NCI-H2227 (cell line): ENCODE data around the gene ZNF709.
A peak's percentile ranks its signal among the peaks of the same experiment; 100 is the strongest.
"Not testable (repeated sequence)": the region's sequence is repeated elsewhere in the genome, so short reads cannot be mapped to it uniquely, and the experiment has no call there.

ENCODE experiments used
- DNase-seq: peaks from one replicate; lab custom pipeline; 2025; ENCODE audit not compliant: unreplicated experiment; lab: John Stamatoyannopoulos, UW

Gene ZNF709

GRCh38 chr19:12484371-12485051, at the start of gene ZNF709:
TSS of gene ZNF709 (minus strand) at chr19:12484816. CDS start at chr19:12484657, 159 bp downstream.
- DNase-seq = peak; percentile 91

- peak; percentile 11 for DNase-seq
These were observed 42.6 kb upstream of the ZNF709 start for GRCh38 chr19:12527034-12527836.

- DNase-seq = no peak
These were observed 41.9 kb upstream of the ZNF709 start for GRCh38 chr19:12526542-12526941.

- no peak for DNase-seq
These were observed 37.4 kb upstream of the ZNF709 start for GRCh38 chr19:12521996-12522395.

- no peak for DNase-seq
These were observed 29.0 kb upstream of the ZNF709 start for GRCh38 chr19:12513531-12514061.

GRCh38 chr19:12497032-12497431, 12.4 kb upstream of the ZNF709 start:
- no peak for DNase-seq

GRCh38 chr19:12496480-12496879, 11.9 kb upstream of the ZNF709 start:
- DNase-seq = no peak

- peak; percentile 93 for DNase-seq
These were observed 10.6 kb upstream of the ZNF709 start for GRCh38 chr19:12495002-12495802.

- no peak for DNase-seq
These were observed 9.7 kb upstream of the ZNF709 start for GRCh38 chr19:12494260-12494860.

GRCh38 chr19:12486265-12486783, 1.7 kb upstream of the ZNF709 start:
- DNase-seq = not testable (repeated sequence)

GRCh38 chr19:12485571-12485970, 955 bp upstream of the ZNF709 start:
- DNase-seq = no peak

GRCh38 chr19:12485052-12485416, 418 bp upstream of the ZNF709 start:
- DNase-seq = no peak

- DNase-seq = no peak
These were observed 625 bp downstream of the ZNF709 start for GRCh38 chr19:12484011-12484370.

GRCh38 chr19:12482509-12482886, 2.1 kb downstream of the ZNF709 start:
- DNase-seq = no peak

GRCh38 chr19:12481781-12482508, 2.7 kb downstream of the ZNF709 start:
- DNase-seq = no peak

GRCh38 chr19:12478234-12478941, 6.2 kb downstream of the ZNF709 start:
- no peak for DNase-seq

- not testable (repeated sequence) for DNase-seq
These were observed 17.0 kb downstream of the ZNF709 start for GRCh38 chr19:12467651-12468050.

- no peak for DNase-seq
These were observed 19.4 kb downstream of the ZNF709 start for GRCh38 chr19:12465211-12465610.

GRCh38 chr19:12464769-12465168, 19.8 kb downstream of the ZNF709 start:
- no peak for DNase-seq

GRCh38 chr19:12464139-12464538, 20.5 kb downstream of the ZNF709 start:
- not testable (repeated sequence) for DNase-seq
